Ovary (tissue), 9 donors: ENCODE data around the gene ZBTB7A. TPM values are rescaled to one million over a fixed set of nuclear protein-coding genes. Genes with fewer than 3 reads are reported as not detected.
A peak's percentile ranks its signal among the peaks of the same experiment; 100 is the strongest.

Source experiments
- DNase-seq, 5 donors: peaks; one replicate each; pipeline ENCODE4 v3.0.0-alpha.2; 2019 to 2020
- H3K27ac ChIP-seq, 2 donors: fragments of 200-600 bp; one replicate each; pipeline versions ENCODE4 v1.5.1 to v1.8.0; 2019 to 2022
- H3K27me3 ChIP-seq: fragments of 200-600 bp; one replicate; pipeline ENCODE4 v1.8.0; 2022
- H3K36me3 ChIP-seq: fragments of 200-600 bp; sonication (generic); one replicate; pipeline ENCODE4 v1.5.1; 2019
- H3K4me1 ChIP-seq: one replicate; pipeline ENCODE4 v1.8.1; 2013; ENCODE audit warnings: mild to moderate bottlenecking, moderate library complexity; ENCODE audit not compliant: insufficient read depth
- H3K4me3 ChIP-seq: fragments of 200-600 bp; sonication (generic); one replicate; pipeline ENCODE4 v1.5.1; 2017
- H3K9me3 ChIP-seq, 2 donors: fragments of 200-600 bp in 1 of 2; sonication (generic) in 1 of 2; one replicate each; pipeline versions ENCODE4 v1.5.1 to v1.8.1; 2013 to 2019; ENCODE audit warnings: mild to moderate bottlenecking in 1 of 2, moderate library complexity in 1 of 2
- CTCF ChIP-seq, 3 donors: fragments of 450-650 bp in 2 of 3; fragments of 200-600 bp in 1 of 3; IDR thresholded peaks; one replicate each; pipeline versions ENCODE4 v1.5.1 to v1.8.0; 2016 to 2022; ENCODE audit warnings: antibody characterized with exemption in 3 of 3, mild to moderate bottlenecking in 1 of 3
- EP300 ChIP-seq: sonication (generic); formaldehyde crosslinking; IDR thresholded peaks from one replicate; pipeline ENCODE4 v1.6.1; 2017; ENCODE audit warnings: antibody characterized with exemption
- POLR2A ChIP-seq: fragments of 450-650 bp; IDR thresholded peaks from one replicate; pipeline ENCODE4 v1.6.1; 2017; ENCODE audit warnings: antibody characterized with exemption, mild to moderate bottlenecking, moderate library complexity
- WGBS, 3 donors: extraction: QIAGEN DNeasy Blood & Tissue Kit in 1 of 3; methylation state at CpG; one replicate each; pipeline versions ENCODE4 v1.1.5 to v1.1.7; 2013 to 2017; 5-methylcytosine and 5-hydroxymethylcytosine counted together
- intact Hi-C, 4 donors: fragments of 100-400 bp; cut with DNase I; formaldehyde crosslinking; loops; one replicate each; pipeline versions ENCODE4 v1.11.0 to v1.15.1; 2022 to 2023
- polyA plus RNA-seq, 2 donors: library from polyadenylated mRNA; stranded (reverse); fragments of 200-250 nt in 1 of 2; fragments of 350-450 nt in 1 of 2; fragmentation: Illumina TruSeq in 1 of 2; extraction: RNeasy Lipid Tissue Mini Kit (QIAGEN cat#74804) in 1 of 2; gene quantifications; one replicate each; pipeline ENCODE4 v1.2.3, GENCODE V29; 2013 to 2014
- total RNA-seq, 7 donors: library from RNA; depleted of rRNA in 2 of 7; stranded (reverse); fragments of >200 nt in 2 of 7; fragmentation: NEBNext Ultra II Directional in 3 of 7; extraction: Animal tissue kit (Norgen Biotek cat#: 25700) in 3 of 7; gene quantifications; one replicate each; pipeline versions ENCODE4 v1.1.0 to v1.2.4, GENCODE V29; 2016 to 2023
- donor health status: DM: no; HTN: no; CAD: no; lungs with moderate emphysema.
- donor health status: DM: no; HTN: no; CAD: no.
- donor health status: Bipolar disorder and iron deficiency.
- donor health status: DM: yes; HTN: yes; CAD: no.
- donor health status: DM: no; HTN: no; CAD: no.
- donor health status: DM: yes; HTN: yes; CAD: no.

Gene ZBTB7A
- total and polyA plus RNA-seq, 9 donors: 9.1 to 56.4 (median 38.5) TPM

GRCh38 chr19:4059453-4059871 is 7.2 kb downstream of the ZBTB7A start:
- peak overlapping the region; percentile 21 for H3K4me3 ChIP-seq
- intact Hi-C loops: loop anchor here in 1 of 4 donors (5.0 kb wide), 1 partner anchor 47 kb away; no protein-coding TSS in a partner anchor
- peak overlapping the region; percentile 85 to 92 for H3K27ac ChIP-seq
- H3K27me3 ChIP-seq: no peaks in the 10 kb centered on the region
- H3K9me3 ChIP-seq: no peaks in the 10 kb centered on the region
- 35 to 55% (median 47%) methylated on average over 12 to 19 of the region's 19 CpGs for WGBS, 3 donors
- TF ChIP-seq EP300 (no peak), CTCF (IDR thresholded peaks at IDR 0.05) (no peak), POLR2A (no peak)
- H3K4me1 ChIP-seq: peaks cover 52% of the 10 kb centered on the region
- DNase-seq: peak in 1 of 5 donors; percentile 49
- no peaks in the 10 kb centered on the region for H3K36me3 ChIP-seq

DNA sequence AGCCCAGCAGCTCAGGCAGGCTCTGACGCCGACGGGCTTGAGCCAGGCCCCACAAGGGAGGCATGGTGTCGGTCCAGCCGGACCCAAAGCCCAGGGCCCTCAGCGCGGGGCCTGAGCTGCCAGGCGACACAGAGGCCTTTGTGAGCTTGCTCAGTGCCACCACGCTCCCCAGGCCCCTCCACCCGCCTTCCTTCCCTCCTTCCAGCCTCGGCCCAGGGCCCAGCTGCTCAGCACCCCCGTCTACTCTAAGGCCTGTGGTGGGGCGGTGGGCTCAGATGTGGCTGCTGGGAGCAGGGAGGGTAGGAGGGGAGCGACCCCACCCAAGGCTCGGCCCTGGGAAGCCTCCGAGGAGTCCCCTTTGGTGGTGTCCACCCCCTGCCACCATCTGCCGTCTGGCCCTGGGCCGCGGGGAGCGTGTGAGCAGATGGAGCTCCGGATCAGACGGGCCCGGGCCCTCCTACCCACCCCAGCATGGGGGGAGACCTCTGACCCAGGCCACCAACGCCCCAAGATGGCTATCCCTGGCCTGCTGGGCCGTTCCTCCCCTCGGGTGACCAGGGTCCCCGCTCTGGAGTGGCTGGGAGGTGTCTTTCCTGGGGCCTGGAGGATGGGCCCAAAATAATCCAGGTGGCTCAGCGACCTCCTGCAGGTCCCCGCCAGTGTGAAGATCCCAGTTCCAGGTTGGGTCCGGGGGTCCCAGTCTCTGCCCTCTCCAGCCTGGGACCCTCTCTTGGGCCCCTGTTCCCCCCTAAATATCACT is 7.8 kb downstream of the ZBTB7A start:
- peak in 4 of 5 donors; percentile 48 to 57 (median 56) for DNase-seq
- 39 to 44% (median 43%) methylated on average over 27 to 30 of the region's 30 CpGs for WGBS, 3 donors
- intact Hi-C loops: loop anchor here in 1 of 4 donors (5.0 kb wide), 1 partner anchor 47 kb away; no protein-coding TSS in a partner anchor

GRCh38 chr19:4057931-4058692 is 8.6 kb downstream of the ZBTB7A start:
- peak overlapping the region; percentile 21 for H3K4me3 ChIP-seq
- peak overlapping the region; percentile 85 to 92 for H3K27ac ChIP-seq
- intact Hi-C loops: loop anchor here in 1 of 4 donors (5.0 kb wide), 1 partner anchor 46 kb away; no protein-coding TSS in a partner anchor
- 34 to 41% (median 34%) methylated on average over 21 to 22 of the region's 22 CpGs for WGBS, 3 donors
- peak; percentile 80 to 93 (median 86) for DNase-seq
- peaks cover 43% of the 10 kb centered on the region for H3K4me1 ChIP-seq
- H3K36me3 ChIP-seq: no peaks in the 10 kb centered on the region
- no peaks in the 10 kb centered on the region for H3K9me3 ChIP-seq
- H3K27me3 ChIP-seq: no peaks in the 10 kb centered on the region
- peak in 1 of 3 donors; percentile 31 for TF ChIP-seq CTCF (IDR thresholded peaks at IDR 0.05)
- no peak for TF ChIP-seq EP300
- peak; percentile 20 for TF ChIP-seq POLR2A

More for the DNA sequence above, 7.8 kb downstream of the ZBTB7A start:
- no peaks in the 10 kb centered on the region for H3K36me3 ChIP-seq
- H3K4me3 ChIP-seq: peak overlapping the region; percentile 21
- peaks cover 49% of the 10 kb centered on the region for H3K4me1 ChIP-seq
- TF ChIP-seq CTCF (IDR thresholded peaks at IDR 0.05) (no peak), EP300 (no peak), POLR2A (no peak)
- H3K27ac ChIP-seq: peak overlapping the region; percentile 85 to 92
- H3K9me3 ChIP-seq: no peaks in the 10 kb centered on the region
- H3K27me3 ChIP-seq: no peaks in the 10 kb centered on the region

DNA sequence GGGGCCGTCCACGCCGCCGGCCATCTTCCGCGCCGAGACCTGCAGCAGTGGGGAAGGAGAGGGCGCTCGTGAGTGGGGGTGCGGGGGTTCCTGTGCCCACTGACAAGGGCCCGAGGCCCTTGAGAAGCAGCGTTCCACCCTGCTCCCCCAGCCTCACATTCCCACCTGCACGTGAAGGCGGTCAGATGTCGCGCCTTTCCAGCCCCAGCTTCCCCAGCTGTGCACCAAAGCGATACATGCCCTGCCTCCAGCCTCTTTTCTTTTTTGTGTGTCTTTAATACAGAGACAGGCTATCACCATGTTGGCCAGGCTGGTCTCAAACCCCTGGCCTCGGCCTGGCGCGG is 11.5 kb downstream of the ZBTB7A start:
- 93 to 94% (median 94%) methylated on average over 20 of the region's 20 CpGs for WGBS, 3 donors
- H3K36me3 ChIP-seq: no peaks in the 10 kb centered on the region
- DNase-seq: no peak
- no peaks in the 10 kb centered on the region for H3K9me3 ChIP-seq
- H3K4me1 ChIP-seq: peaks cover 24% of the 10 kb centered on the region
- no peak overlapping the region for H3K27ac ChIP-seq
- no peak for TF ChIP-seq POLR2A
- no peak for TF ChIP-seq CTCF (IDR thresholded peaks at IDR 0.05)
- no peak for TF ChIP-seq EP300
- intact Hi-C loops: loop anchor here in 1 of 4 donors (5.0 kb wide), 1 partner anchor 43 kb away; no protein-coding TSS in a partner anchor
- H3K4me3 ChIP-seq: no peak overlapping the region
- H3K27me3 ChIP-seq: no peaks in the 10 kb centered on the region
